ENCODE data around the gene SPATA45.
"Not testable (repeated sequence)": the region's sequence is repeated elsewhere in the genome, so short reads cannot be mapped to it uniquely, and the experiment has no call there.

SPATA45 gene

GRCh38 chr1:212862111-212862690, 14.8 kb upstream of the SPATA45 start:
- Histone ChIP-seq H3K27ac (no peak overlapping the region), H3K9me3 (replicated peaks in 1 of 11) (peaks cover 0 to 15% (median 7%) of the 10 kb centered on the region in 11 experiments; a peak in 11 of 22 replicates), H3K4me1 (peaks cover 26 to 43% (median 30%) of the 10 kb centered on the region in 10 experiments), H3K4me2 (peak overlapping the region in 6 of 11 experiments; percentile 6 to 100 (median 24); a peak in 3 of 22 replicates), H4K20me1 (peaks cover 0 to 56% (median 12%) of the 10 kb centered on the region in 11 experiments; a peak in 12 of 22 replicates), H3K9ac (no peak overlapping the region), H3K36me3 (peaks cover 16 to 59% (median 48%) of the 10 kb centered on the region in 11 experiments), H3K4me3 (peak overlapping the region in 1 of 10 experiments; percentile 21; a peak in 1 of 20 replicates), H3K27me3 (no peaks in the 10 kb centered on the region)
- TF ChIP-seq Cebpa-rat (IDR thresholded peaks at IDR 0.05) = no peak

GRCh38 chr1:212860713-212861581, 13.5 kb upstream of the SPATA45 start:
- Histone ChIP-seq H3K4me2 (peak overlapping the region; percentile 79 to 100 (median 98)), H3K9ac (no peak overlapping the region), H3K27me3 (no peaks in the 10 kb centered on the region), H4K20me1 (peaks cover 0 to 56% (median 12%) of the 10 kb centered on the region in 11 experiments; a peak in 11 of 22 replicates), H3K27ac (no peak overlapping the region), H3K36me3 (peaks cover 12 to 46% (median 39%) of the 10 kb centered on the region in 11 experiments), H3K4me3 (peak overlapping the region in 7 of 10 experiments; percentile 83 to 99 (median 91); a peak in 10 of 20 replicates), H3K4me1 (peaks cover 33 to 52% (median 39%) of the 10 kb centered on the region in 10 experiments), H3K9me3 (replicated peaks in 1 of 11) (peaks cover 0 to 15% (median 7%) of the 10 kb centered on the region in 11 experiments; a peak in 11 of 22 replicates)
- no peak for TF ChIP-seq Cebpa-rat (IDR thresholded peaks at IDR 0.05)

- Histone ChIP-seq H3K9ac (peak overlapping the region; percentile 86 to 93 (median 90)), H3K4me1 (peaks cover 33 to 52% (median 39%) of the 10 kb centered on the region in 10 experiments), H3K27me3 (no peaks in the 10 kb centered on the region), H3K4me3 (peak overlapping the region; percentile 83 to 99 (median 91)), H3K4me2 (peak overlapping the region; percentile 79 to 100 (median 98)), H3K36me3 (peaks cover 2 to 37% (median 25%) of the 10 kb centered on the region in 11 experiments; a peak in 20 of 22 replicates), H3K9me3 (replicated peaks in 1 of 11) (peaks cover 0 to 15% (median 7%) of the 10 kb centered on the region in 11 experiments; a peak in 11 of 22 replicates), H4K20me1 (peaks cover 0 to 49% (median 12%) of the 10 kb centered on the region in 11 experiments; a peak in 10 of 22 replicates), H3K27ac (peak overlapping the region; percentile 71 to 92 (median 84))
- TF ChIP-seq Cebpa-rat (IDR thresholded peaks at IDR 0.05) = no peak
Observed at GRCh38 chr1:212858461-212859265, 11.2 kb upstream of the SPATA45 start.

GRCh38 chr1:212857992-212858460, 10.6 kb upstream of the SPATA45 start, which contains the start of gene FLVCR1:
FLVCR1 (plus strand) TSS chr1:212858275; CDS start chr1:212858453, 178 bp downstream.
- Histone ChIP-seq H3K4me2 (peak within 1 kb of the TSS; percentile 79 to 100 (median 98)), H3K9me3 (replicated peaks in 1 of 11) (peaks cover 0 to 15% (median 7%) of the 10 kb centered on the region in 11 experiments; a peak in 11 of 22 replicates), H3K27me3 (no peaks in the 10 kb centered on the region), H3K4me3 (peak within 1 kb of the TSS; percentile 83 to 99 (median 91)), H3K27ac (peak within 1 kb of the TSS; percentile 71 to 92 (median 84)), H3K9ac (peak within 1 kb of the TSS; percentile 86 to 93 (median 90)), H3K36me3 (peaks cover 0 to 36% (median 23%) of the 10 kb centered on the region in 11 experiments; a peak in 17 of 22 replicates), H3K4me1 (peaks cover 33 to 52% (median 39%) of the 10 kb centered on the region in 10 experiments), H4K20me1 (peaks cover 0 to 43% (median 12%) of the 10 kb centered on the region in 11 experiments; a peak in 9 of 22 replicates)
- TF ChIP-seq Cebpa-rat (IDR thresholded peaks at IDR 0.05) = no peak

GRCh38 chr1:212856755-212857154, 9.3 kb upstream of the SPATA45 start:
- TF ChIP-seq Cebpa-rat (IDR thresholded peaks at IDR 0.05) = no peak
- Histone ChIP-seq H3K27ac (peak overlapping the region in 6 of 11 experiments; percentile 81 to 91 (median 86); a peak in 4 of 22 replicates), H3K4me1 (peaks cover 33 to 40% (median 38%) of the 10 kb centered on the region in 10 experiments), H3K9me3 (replicated peaks in 1 of 11) (peaks cover 0 to 16% (median 7%) of the 10 kb centered on the region in 11 experiments; a peak in 13 of 22 replicates), H4K20me1 (peaks cover 0 to 33% (median 9%) of the 10 kb centered on the region in 11 experiments; a peak in 9 of 22 replicates), H3K27me3 (no peaks in the 10 kb centered on the region), H3K9ac (peak overlapping the region in 9 of 11 experiments; percentile 86 to 93 (median 90); a peak in 13 of 22 replicates), H3K4me3 (peak overlapping the region in 9 of 10 experiments; percentile 83 to 99 (median 91); a peak in 17 of 20 replicates), H3K4me2 (peak overlapping the region; percentile 79 to 100 (median 86)), H3K36me3 (peaks cover 0 to 24% (median 12%) of the 10 kb centered on the region in 11 experiments; a peak in 14 of 22 replicates)

GRCh38 chr1:212853658-212854057, 6.2 kb upstream of the SPATA45 start:
- TF ChIP-seq Cebpa-rat (IDR thresholded peaks at IDR 0.05) = no peak
- no peak overlapping the region for H3K4me3 ChIP-seq
- no peak overlapping the region for H3K9ac ChIP-seq
- H3K27ac ChIP-seq = no peak overlapping the region
- H3K9me3 ChIP-seq (replicated peaks in 1 of 11) = peaks cover 0 to 10% (median 0%) of the 10 kb centered on the region in 11 experiments; a peak in 4 of 22 replicates
- peaks cover 0 to 11% (median 0%) of the 10 kb centered on the region in 11 experiments; a peak in 3 of 22 replicates for H3K36me3 ChIP-seq
- H3K4me2 ChIP-seq = no peak overlapping the region
- peaks cover 0 to 3% (median 0%) of the 10 kb centered on the region in 11 experiments; a peak in 2 of 22 replicates for H4K20me1 ChIP-seq
- H3K27me3 ChIP-seq = no peaks in the 10 kb centered on the region
- H3K4me1 ChIP-seq = peaks cover 8 to 15% (median 11%) of the 10 kb centered on the region in 10 experiments

GRCh38 chr1:212852105-212852688, 4.7 kb upstream of the SPATA45 start:
- peaks cover 0 to 11% (median 0%) of the 10 kb centered on the region in 11 experiments; a peak in 3 of 22 replicates for H3K36me3 ChIP-seq
- no peak overlapping the region for H3K9ac ChIP-seq
- TF ChIP-seq Cebpa-rat (IDR thresholded peaks at IDR 0.05) = no peak
- H3K4me2 ChIP-seq = no peak overlapping the region
- no peak overlapping the region for H3K27ac ChIP-seq
- no peaks in the 10 kb centered on the region for H3K27me3 ChIP-seq
- peaks cover 0 to 10% (median 0%) of the 10 kb centered on the region in 11 experiments; a peak in 4 of 22 replicates for H3K9me3 ChIP-seq (replicated peaks in 1 of 11)
- peaks cover 7 to 11% (median 8%) of the 10 kb centered on the region in 10 experiments for H3K4me1 ChIP-seq
- H3K4me3 ChIP-seq = no peak overlapping the region
- H4K20me1 ChIP-seq = no peaks in the 10 kb centered on the region

- not testable (repeated sequence) for H4K20me1 ChIP-seq
Observed at GRCh38 chr1:212844521-212844920, 2.9 kb downstream of the SPATA45 start.

More at GRCh38 chr1:212844521-212844920, 2.9 kb downstream of the SPATA45 start:
- not testable (repeated sequence) for H3K9ac ChIP-seq, H3K27me3 ChIP-seq, H3K27ac ChIP-seq, H3K36me3 ChIP-seq, H3K4me1 ChIP-seq, H3K4me3 ChIP-seq, H3K4me2 ChIP-seq
- H3K9me3 ChIP-seq (replicated peaks in 1 of 11) = peaks cover 14 to 35% (median 23%) of the 10 kb centered on the region in 11 experiments
